Uterus (tissue), 4 donors: ENCODE measurements around the gene MCAT. TPM values are rescaled to one million over a fixed set of nuclear protein-coding genes. Genes with fewer than 3 reads are reported as not detected.

Experiments used
- DNase-seq, 2 donors: peaks; one replicate each; pipeline ENCODE4 v3.0.0-alpha.2; 2019 to 2020
- H3K27ac ChIP-seq, 2 donors: fragments of 200-600 bp; sonication (generic); 1 replicate in 1 of 2; 2 replicates in 1 of 2; pipeline ENCODE4 v1.5.1; 2016 to 2018
- H3K27me3 ChIP-seq, 2 donors: fragments of 200-600 bp; sonication (generic); one replicate each; pipeline ENCODE4 v1.5.1; 2018 to 2019; ENCODE audit warnings: control low read depth in 1 of 2
- H3K36me3 ChIP-seq, 2 donors: fragments of 200-600 bp; sonication (generic); one replicate each; pipeline ENCODE4 v1.5.1; 2019; ENCODE audit warnings: control low read depth in 1 of 2
- H3K4me1 ChIP-seq, 2 donors: fragments of 200-600 bp; sonication (generic); one replicate each; pipeline ENCODE4 v1.5.1; 2018 to 2019; ENCODE audit warnings: control low read depth in 1 of 2
- H3K4me3 ChIP-seq, 2 donors: fragments of 200-600 bp; sonication (generic); 1 replicate in 1 of 2; 2 replicates in 1 of 2; pipeline ENCODE4 v1.5.1; 2018 to 2019; ENCODE audit warnings: mild to moderate bottlenecking in 1 of 2
- H3K9me3 ChIP-seq, 2 donors: fragments of 200-600 bp; sonication (generic); one replicate each; pipeline ENCODE4 v1.5.1; 2019; ENCODE audit warnings: control low read depth in 1 of 2
- CTCF ChIP-seq, 4 experiments: fragments of 200-600 bp in 2 of 4; fragments of 450-650 bp in 2 of 4; sonication (generic) in 2 of 4; IDR thresholded peaks; one replicate each; pipeline ENCODE4 v1.5.1; 2016 to 2019; ENCODE audit warnings: antibody characterized with exemption in 4 of 4, mild to moderate bottlenecking in 2 of 4, moderate library complexity in 1 of 4
- POLR2A ChIP-seq, 2 donors: fragments of 450-650 bp; IDR thresholded peaks; one replicate each; pipeline ENCODE4 v1.6.1; 2016; ENCODE audit warnings: antibody characterized with exemption in 2 of 2, mild to moderate bottlenecking in 1 of 2, moderate library complexity in 1 of 2
- intact Hi-C: fragments of 100-400 bp; cut with DNase I; formaldehyde crosslinking; loops from one replicate; pipeline ENCODE4 v1.15.1; 2023; ENCODE audit warnings: low total_unique reads
- total RNA-seq, 4 donors: library from RNA; depleted of rRNA in 3 of 4; stranded (reverse); fragments of >200 nt in 3 of 4; gene quantifications; one replicate each; pipeline versions ENCODE4 v1.1.0 to v1.2.4, GENCODE V29; 2014 to 2023
- donor health status: DM: yes; HTN: yes; CAD: no.

Gene MCAT
- total RNA-seq, 4 donors from 2014 or later, result 7.6 to 102 (median 17.6) TPM

- peak in 1 of 2 donors; percentile 62 for DNase-seq
- H3K9me3 ChIP-seq, result no peaks in the 10 kb centered on the region
- H3K27ac ChIP-seq, result peak within 1 kb of the TSS; percentile 72 to 83
- peaks cover 4 to 9% of the 10 kb centered on the region in 2 donors for H3K4me1 ChIP-seq
- TF ChIP-seq POLR2A (IDR thresholded peaks at IDR 0.05) (peak; percentile 38 to 73), CTCF (IDR thresholded peaks at IDR 0.05) (peak in 1 of 4 experiments; percentile 8)
- intact Hi-C loops, result no loop called here
- no peaks in the 10 kb centered on the region for H3K27me3 ChIP-seq
- no peaks in the 10 kb centered on the region for H3K36me3 ChIP-seq
- H3K4me3 ChIP-seq, result peak within 1 kb of the TSS; percentile 40 to 66
Measured at GRCh38 chr22:43186272-43187170, 43.3 kb upstream of the MCAT start, which contains the start of gene TTLL12. TSS of gene TTLL12 (minus strand) at chr22:43187134. CDS start at chr22:43187069, 65 bp downstream.

- intact Hi-C loops, result no loop called here
- TF ChIP-seq CTCF (IDR thresholded peaks at IDR 0.05) (no peak), POLR2A (IDR thresholded peaks at IDR 0.05) (no peak)
- H3K36me3 ChIP-seq, result no peaks in the 10 kb centered on the region
- peak overlapping the region in 1 of 2 donors; percentile 83 for H3K27ac ChIP-seq
- H3K9me3 ChIP-seq, result no peaks in the 10 kb centered on the region
- peak overlapping the region; percentile 40 to 66 for H3K4me3 ChIP-seq
- peak; percentile 53 to 61 for DNase-seq
- peaks cover 4 to 9% of the 10 kb centered on the region in 2 donors for H3K4me1 ChIP-seq
- H3K27me3 ChIP-seq, result no peaks in the 10 kb centered on the region
Measured at GRCh38 chr22:43185860-43186261, 42.7 kb upstream of the MCAT start.

- Histone ChIP-seq H3K9me3 (no peaks in the 10 kb centered on the region), H3K27me3 (no peaks in the 10 kb centered on the region), H3K4me3 (no peak overlapping the region), H3K36me3 (no peaks in the 10 kb centered on the region), H3K27ac (no peak overlapping the region), H3K4me1 (peaks cover 4 to 9% of the 10 kb centered on the region in 2 donors)
- TF ChIP-seq POLR2A (IDR thresholded peaks at IDR 0.05) (no peak), CTCF (IDR thresholded peaks at IDR 0.05) (no peak)
- DNase-seq, result no peak
- intact Hi-C loops, result no loop called here
Measured at GRCh38 chr22:43183496-43184277, 40.5 kb upstream of the MCAT start.

- Histone ChIP-seq H3K4me1 (peaks cover 0 to 9% of the 10 kb centered on the region in 2 donors), H3K4me3 (no peak overlapping the region), H3K9me3 (no peaks in the 10 kb centered on the region), H3K36me3 (no peaks in the 10 kb centered on the region), H3K27ac (no peak overlapping the region), H3K27me3 (no peaks in the 10 kb centered on the region)
- no peak for DNase-seq
- no peak for TF ChIP-seq POLR2A (IDR thresholded peaks at IDR 0.05)
- no peak for TF ChIP-seq CTCF (IDR thresholded peaks at IDR 0.05)
- intact Hi-C loops, result no loop called here
Measured at GRCh38 chr22:43182726-43183125, 39.5 kb upstream of the MCAT start.
